Measurements from ENCODE around the gene CHRM2. TPM values are rescaled to one million over a fixed set of nuclear protein-coding genes. Genes with fewer than 3 reads are reported as not detected.
A peak's percentile ranks its signal among the peaks of the same experiment; 100 is the strongest.

The CHRM2 gene
- polyA plus RNA-seq, 1 donor = 4.2 TPM

GRCh38 chr7:136958016-136958415 lies 89.6 kb downstream of the CHRM2 start:
- DNase-seq = no peak

DNA sequence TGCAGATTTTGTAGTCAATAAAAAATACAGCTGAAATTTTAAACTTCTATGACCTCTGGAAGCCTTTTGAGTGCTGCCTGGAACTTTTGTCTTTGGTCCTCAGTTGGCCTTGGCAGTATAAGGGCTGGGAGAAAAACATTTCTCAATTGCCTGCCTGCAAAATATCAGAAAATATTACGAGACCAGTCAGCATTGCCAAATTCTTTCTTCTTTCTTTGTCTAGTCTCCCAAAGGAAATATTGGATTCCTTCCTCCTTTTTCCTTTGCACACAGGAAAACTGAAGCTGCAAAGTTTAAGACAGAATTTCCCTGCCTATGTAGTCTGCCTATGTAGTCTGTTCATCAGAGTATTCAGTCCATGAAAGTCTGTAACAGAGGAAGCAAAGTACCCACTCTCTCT lies 95.9 kb downstream of the CHRM2 start:
- DNase-seq = no peak

DNA sequence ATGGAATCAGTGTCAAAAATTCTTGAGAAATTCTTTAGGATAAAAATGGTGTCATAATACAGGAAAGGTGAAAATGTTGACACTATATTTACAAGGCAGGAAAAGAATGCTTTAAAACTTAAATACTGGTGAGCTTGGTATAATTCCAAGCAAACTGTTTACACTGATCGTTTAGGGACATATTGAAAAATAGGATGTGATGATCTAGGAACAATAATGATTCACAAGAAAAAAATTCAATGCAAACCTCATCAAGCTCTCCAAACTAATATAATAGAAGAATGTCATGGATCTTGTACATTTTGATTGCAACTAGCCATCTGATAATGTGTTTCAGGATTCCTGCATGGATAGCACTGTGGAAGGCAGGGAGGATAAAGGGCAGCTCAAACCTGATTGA lies 98.4 kb downstream of the CHRM2 start:
- no peak for DNase-seq

DNA sequence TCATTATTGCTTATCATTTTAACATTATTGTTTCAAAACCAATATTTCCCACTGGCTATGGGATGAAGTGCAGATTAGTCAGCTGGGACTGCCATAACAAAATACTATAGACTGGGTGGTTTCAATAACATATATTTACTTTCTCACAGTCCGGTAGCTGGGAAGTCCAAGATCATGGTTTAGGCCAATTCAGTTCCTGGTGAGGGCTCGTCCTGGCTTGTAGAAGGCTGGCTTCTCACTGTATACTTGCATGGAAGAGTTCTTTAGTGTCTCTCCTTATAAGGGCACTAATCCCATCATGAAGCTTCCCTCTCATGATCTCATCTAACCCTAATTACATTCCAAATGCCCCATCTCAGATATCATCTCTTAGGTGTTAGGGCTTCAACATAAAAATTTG lies 101.3 kb downstream of the CHRM2 start:
- no peak for DNase-seq

DNA sequence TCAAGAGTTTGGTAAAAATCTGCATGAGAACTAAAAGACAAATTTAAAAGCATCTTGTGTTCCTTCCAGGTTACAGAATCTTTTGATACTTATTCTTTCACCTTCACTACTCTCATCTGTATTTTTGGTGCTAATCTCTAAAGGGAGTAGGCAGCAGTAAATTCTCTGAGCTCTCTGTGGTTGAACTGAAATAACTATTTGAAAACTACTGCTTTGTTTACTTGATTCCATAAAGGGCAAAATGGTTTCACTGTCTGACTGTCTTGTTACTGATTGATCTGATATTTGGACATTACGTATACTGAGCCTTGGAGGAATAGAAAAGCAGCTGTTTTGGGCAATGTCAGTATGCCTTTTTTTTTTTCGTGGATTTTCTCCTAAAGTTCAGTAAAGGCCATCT lies 103.3 kb downstream of the CHRM2 start:
- no peak for DNase-seq

- DNase-seq = peak; percentile 7
Measured at GRCh38 chr7:136976504-136977251, 108.2 kb downstream of the CHRM2 start.

GRCh38 chr7:136993377-136993776 lies 124.9 kb downstream of the CHRM2 start:
- no peak for DNase-seq

- DNase-seq = no peak
Measured at GRCh38 chr7:136997735-136998134, 129.3 kb downstream of the CHRM2 start.

GRCh38 chr7:136998495-136998894 lies 130.0 kb downstream of the CHRM2 start:
- no peak for DNase-seq

GRCh38 chr7:137000621-137001020 lies 132.2 kb downstream of the CHRM2 start:
- DNase-seq = no peak

DNA sequence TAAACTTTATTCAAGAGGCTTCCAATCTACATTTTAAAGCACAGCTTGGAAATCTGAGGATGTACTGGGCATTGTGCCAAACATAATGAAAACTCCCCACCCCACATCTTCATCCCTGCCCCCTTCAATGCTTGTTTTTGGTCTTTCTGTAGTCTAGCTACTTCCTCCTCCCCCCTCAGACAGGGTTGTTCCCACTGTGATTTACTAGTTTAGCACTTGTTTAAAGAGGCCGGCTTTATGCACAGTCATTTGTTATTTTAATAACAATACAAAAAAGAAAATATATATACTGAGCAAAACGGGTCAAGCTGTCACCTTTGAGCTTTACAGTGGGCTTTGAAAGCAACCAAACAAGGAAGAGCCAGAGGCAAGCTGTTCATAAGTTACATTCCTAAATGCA lies 132.6 kb downstream of the CHRM2 start:
- DNase-seq = peak; percentile 52

GRCh38 chr7:137001478-137001877 lies 133.0 kb downstream of the CHRM2 start:
- DNase-seq = no peak

- DNase-seq = no peak
Measured at GRCh38 chr7:137003086-137003485, 134.6 kb downstream of the CHRM2 start.

DNA sequence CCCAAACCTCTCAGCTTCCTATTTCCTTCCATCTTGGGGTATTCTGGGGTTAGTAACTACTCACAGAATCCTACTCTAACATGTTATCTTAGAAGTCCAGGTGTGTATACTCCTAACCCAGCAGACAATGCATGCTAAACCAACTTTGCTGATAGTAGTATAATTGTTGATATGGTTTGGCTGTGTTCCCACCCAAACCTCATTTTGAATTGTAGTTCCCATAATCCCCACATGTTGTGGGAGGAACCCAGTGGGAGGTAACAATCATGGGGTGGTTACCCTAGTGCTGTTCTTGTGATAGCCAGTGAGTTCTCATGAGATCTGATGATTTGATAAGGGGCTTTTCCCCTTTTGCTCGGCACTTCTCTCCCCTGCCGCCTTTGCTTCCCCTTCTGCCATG lies 135.1 kb downstream of the CHRM2 start:
- no peak for DNase-seq

- DNase-seq = no peak
Measured at GRCh38 chr7:137005873-137006272, 137.4 kb downstream of the CHRM2 start.

GRCh38 chr7:137006293-137006692 lies 137.8 kb downstream of the CHRM2 start:
- no peak for DNase-seq

- no peak for DNase-seq
Measured at GRCh38 chr7:137007001-137007694, 138.7 kb downstream of the CHRM2 start.

DNA sequence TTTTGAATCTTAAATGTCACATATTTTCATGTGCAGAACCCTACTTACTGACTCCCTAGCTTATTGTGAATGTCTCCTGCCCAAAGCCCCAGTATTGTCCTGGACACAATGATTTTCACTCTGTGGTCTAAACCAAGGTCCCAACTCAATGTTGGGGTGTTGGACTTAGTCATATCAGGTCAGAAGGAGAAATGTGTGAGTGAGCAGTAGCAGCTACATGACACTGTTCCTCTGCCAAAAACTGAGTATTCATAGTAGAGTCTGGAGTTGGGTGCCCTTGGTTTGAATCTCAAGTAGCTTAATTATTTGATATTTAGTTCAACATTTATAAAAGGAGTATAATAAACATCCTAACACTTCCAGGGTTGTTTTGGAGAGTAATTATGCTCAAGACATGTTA lies 141.0 kb downstream of the CHRM2 start:
- no peak for DNase-seq

GRCh38 chr7:137015015-137015414 lies 146.6 kb downstream of the CHRM2 start:
- no peak for DNase-seq

GRCh38 chr7:137017221-137017620 lies 148.8 kb downstream of the CHRM2 start:
- no peak for DNase-seq

GRCh38 chr7:137018468-137018867 lies 150.0 kb downstream of the CHRM2 start:
- DNase-seq = no peak

GRCh38 chr7:137020351-137020750 lies 151.9 kb downstream of the CHRM2 start:
- peak; percentile 14 for DNase-seq

GRCh38 chr7:137025469-137026175 lies 157.2 kb downstream of the CHRM2 start:
- DNase-seq = no peak
